ENCODE measurements around the gene AARS2.

Gene AARS2

DNA sequence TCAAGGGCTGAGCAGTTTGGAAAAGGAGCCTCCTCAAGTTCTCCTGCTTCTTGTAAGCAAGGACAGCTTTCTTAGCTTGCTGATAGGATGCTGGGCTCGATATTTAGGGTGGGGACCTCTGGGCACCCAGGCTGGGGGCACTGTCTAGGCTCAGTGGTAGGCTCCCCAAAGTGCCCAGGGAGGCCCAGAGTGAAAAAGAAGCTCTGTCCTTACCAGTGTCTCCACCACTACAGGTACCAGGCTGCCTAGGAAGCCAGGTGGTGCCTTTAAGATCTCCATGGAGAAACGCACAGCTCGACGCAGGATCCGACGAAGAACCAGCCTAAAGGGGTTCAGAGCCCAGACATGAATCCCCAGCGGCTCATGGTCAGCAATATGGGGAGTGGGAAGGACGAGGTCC lies 6.4 kb downstream of the AARS2 start:
- no peaks in the 10 kb centered on the region for H3K27me3 ChIP-seq (replicated peaks; ENCODE audit: control insufficient read depth, insufficient read depth, low read length)
- no peak for DNase-seq (ENCODE audit: extremely low read depth, insufficient read length)
- TF ChIP-seq, protein P1, sequence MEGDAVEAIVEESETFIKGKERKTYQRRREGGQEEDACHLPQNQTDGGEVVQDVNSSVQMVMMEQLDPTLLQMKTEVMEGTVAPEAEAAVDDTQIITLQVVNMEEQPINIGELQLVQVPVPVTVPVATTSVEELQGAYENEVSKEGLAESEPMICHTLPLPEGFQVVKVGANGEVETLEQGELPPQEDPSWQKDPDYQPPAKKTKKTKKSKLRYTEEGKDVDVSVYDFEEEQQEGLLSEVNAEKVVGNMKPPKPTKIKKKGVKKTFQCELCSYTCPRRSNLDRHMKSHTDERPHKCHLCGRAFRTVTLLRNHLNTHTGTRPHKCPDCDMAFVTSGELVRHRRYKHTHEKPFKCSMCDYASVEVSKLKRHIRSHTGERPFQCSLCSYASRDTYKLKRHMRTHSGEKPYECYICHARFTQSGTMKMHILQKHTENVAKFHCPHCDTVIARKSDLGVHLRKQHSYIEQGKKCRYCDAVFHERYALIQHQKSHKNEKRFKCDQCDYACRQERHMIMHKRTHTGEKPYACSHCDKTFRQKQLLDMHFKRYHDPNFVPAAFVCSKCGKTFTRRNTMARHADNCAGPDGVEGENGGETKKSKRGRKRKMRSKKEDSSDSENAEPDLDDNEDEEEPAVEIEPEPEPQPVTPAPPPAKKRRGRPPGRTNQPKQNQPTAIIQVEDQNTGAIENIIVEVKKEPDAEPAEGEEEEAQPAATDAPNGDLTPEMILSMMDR (IDR thresholded peaks at IDR 0.05; ENCODE audit: insufficient read depth, low read length, poor library complexity, severe bottlenecking), result no peak
- H3K36me3 ChIP-seq (ENCODE audit: control insufficient read depth, insufficient read depth, low read length), result peaks cover 52% of the 10 kb centered on the region
- no peak overlapping the region for H3K4me3 ChIP-seq (replicated peaks; ENCODE audit: low read depth, low read length)

DNA sequence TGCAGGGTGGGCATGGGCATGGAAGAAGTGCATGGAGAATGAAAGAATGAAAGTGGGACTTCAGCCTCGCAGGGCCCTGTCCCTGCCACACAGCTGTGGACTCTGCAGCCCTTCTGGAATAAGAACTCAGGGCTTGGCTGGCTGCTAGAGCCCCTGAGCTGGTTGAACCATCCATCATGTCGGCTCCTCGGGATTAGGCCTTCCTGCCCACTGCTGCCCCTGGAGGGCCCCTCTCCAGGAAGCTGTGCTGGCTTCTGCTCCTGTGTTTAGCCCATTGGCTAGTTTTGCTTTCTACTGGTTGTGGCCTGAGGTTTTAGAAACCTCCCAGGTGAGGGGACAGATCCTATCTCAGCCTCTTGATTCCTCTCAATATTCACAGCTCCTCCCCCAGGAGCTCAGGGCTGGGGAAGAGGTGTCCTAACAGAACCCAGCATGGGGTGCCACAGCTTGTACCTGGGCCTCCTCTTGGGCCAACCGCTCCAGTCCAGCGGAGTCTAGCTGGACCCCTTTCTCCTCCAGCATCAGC lies 7.9 kb downstream of the AARS2 start:
- Histone ChIP-seq H3K27me3 (replicated peaks; ENCODE audit: control insufficient read depth, insufficient read depth, low read length) (no peaks in the 10 kb centered on the region), H3K36me3 (ENCODE audit: control insufficient read depth, insufficient read depth, low read length) (peaks cover 55% of the 10 kb centered on the region), H3K4me3 (replicated peaks; ENCODE audit: low read depth, low read length) (no peak overlapping the region)
- DNase-seq (ENCODE audit: extremely low read depth, insufficient read length), result no peak
- TF ChIP-seq, protein P1 (IDR thresholded peaks at IDR 0.05; ENCODE audit: insufficient read depth, low read length, poor library complexity, severe bottlenecking), result no peak

DNA sequence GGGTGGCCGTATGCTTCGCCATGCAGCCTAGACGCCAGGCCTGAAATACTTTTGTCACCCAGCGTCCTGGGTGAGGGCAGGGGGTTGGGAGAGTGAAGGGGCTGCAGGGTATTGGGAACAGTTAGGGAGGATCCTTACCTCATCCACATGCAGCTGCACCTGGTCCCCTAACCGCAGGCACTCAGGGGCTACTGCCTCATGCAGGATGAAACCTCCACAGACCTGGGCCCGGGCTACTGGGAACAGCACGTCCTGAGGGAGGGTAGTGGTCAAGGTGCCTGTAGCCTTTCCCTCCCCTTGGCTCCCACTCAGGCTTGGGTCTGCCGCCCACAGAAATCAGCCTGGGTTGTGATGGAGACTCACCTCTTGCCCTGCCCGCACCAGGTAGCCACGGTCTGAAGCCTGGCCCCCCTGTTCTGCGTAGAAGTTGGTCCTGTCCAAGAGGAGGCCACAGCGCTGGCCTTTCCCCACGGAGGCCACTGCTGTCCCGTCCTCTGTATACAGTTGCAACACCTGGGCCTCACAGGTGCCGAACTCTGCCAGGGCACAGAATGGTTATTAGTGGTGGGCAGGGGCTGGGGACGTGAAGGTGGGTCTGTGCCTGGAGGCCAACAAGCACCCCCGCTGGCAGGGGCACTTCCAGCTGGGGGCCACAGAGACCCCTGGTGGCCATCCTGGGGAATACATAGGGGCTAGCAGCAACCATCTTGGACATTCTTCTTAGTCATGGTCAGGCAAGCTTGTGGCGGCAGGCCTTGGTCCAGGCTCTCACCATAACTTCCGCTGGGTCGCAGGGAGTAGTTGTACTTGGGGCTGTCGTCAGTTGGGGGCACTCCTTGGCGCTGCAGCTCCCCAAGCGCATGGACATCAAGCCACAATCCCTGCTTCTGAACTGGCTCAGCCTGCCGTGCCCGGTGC lies 8.6 kb downstream of the AARS2 start:
- TF ChIP-seq, protein P1 (IDR thresholded peaks at IDR 0.05; ENCODE audit: insufficient read depth, low read length, poor library complexity, severe bottlenecking), result peak; percentile 90
- Histone ChIP-seq H3K27me3 (replicated peaks; ENCODE audit: control insufficient read depth, insufficient read depth, low read length) (no peaks in the 10 kb centered on the region), H3K4me3 (replicated peaks; ENCODE audit: low read depth, low read length) (no peak overlapping the region), H3K36me3 (ENCODE audit: control insufficient read depth, insufficient read depth, low read length) (peaks cover 52% of the 10 kb centered on the region)
- no peak for DNase-seq (ENCODE audit: extremely low read depth, insufficient read length)

DNA sequence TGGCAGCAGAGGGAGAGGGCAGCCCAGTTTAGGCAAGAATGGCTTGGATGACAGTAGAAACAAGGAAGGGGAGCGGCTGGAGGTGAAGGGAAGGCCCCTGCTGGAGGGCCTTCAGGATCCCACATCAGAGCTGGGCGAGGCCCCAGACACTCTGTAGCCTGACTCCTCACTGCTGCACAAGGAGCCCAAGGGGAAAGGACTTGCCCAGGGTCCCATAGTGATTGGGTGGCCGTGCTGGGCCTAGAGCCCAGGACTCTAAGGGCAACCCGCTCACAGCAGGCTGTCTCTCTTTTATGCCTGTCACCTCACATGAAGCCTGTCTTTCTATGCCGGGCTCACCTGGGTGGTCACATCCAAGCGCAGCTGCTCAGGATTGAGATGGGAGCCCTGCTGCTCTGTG lies 9.3 kb downstream of the AARS2 start:
- no peak overlapping the region for H3K4me3 ChIP-seq (replicated peaks; ENCODE audit: low read depth, low read length)
- TF ChIP-seq, protein P1 (IDR thresholded peaks at IDR 0.05; ENCODE audit: insufficient read depth, low read length, poor library complexity, severe bottlenecking), result no peak
- no peaks in the 10 kb centered on the region for H3K27me3 ChIP-seq (replicated peaks; ENCODE audit: control insufficient read depth, insufficient read depth, low read length)
- DNase-seq (ENCODE audit: extremely low read depth, insufficient read length), result no peak
- H3K36me3 ChIP-seq (ENCODE audit: control insufficient read depth, insufficient read depth, low read length), result peaks cover 47% of the 10 kb centered on the region

DNA sequence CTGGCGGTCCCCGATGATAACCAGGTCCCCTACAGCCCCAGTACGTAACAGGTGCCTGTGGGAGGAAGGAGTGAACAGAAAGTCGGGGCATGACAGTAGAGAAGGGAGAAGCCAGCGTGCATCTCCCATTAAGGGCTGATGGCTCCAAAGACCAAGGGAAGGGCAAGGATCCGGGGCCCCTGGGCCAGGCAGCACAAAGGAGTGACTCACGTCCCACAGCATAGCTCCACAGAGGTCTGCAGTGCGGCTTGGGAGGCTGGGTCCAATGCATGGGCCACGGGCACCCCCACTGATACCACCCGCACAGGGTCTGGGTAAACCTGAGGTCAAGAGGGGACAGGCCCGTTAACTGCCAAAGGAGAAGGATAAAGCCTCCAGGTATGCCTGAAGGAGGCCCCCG lies 10.3 kb downstream of the AARS2 start:
- Histone ChIP-seq H3K27me3 (replicated peaks; ENCODE audit: control insufficient read depth, insufficient read depth, low read length) (0 out of 2 replicates have a peak, but pooled peaks cover 1% of the 10 kb centered on the region), H3K36me3 (ENCODE audit: control insufficient read depth, insufficient read depth, low read length) (peaks cover 47% of the 10 kb centered on the region), H3K4me3 (replicated peaks; ENCODE audit: low read depth, low read length) (no peak overlapping the region)
- DNase-seq (ENCODE audit: extremely low read depth, insufficient read length), result no peak
- TF ChIP-seq, protein P1 (IDR thresholded peaks at IDR 0.05; ENCODE audit: insufficient read depth, low read length, poor library complexity, severe bottlenecking), result no peak

Data from GM06990 (cell line).